Activated T-cell treated with anti-CD3 and anti-CD28 coated beads for 1 hour (primary cell): Measurements from ENCODE around the gene VENTX.

Experiments
- DNase-seq: peaks from one replicate; pipeline ENCODE4 v3.0.0-alpha.2; 2020; ENCODE audit warnings: low read depth

The VENTX gene

GRCh38 chr10:133235265-133235855 is 2.3 kb upstream of the VENTX start:
- DNase-seq: no peak

- no peak for DNase-seq
These were observed 1.7 kb upstream of the VENTX start for GRCh38 chr10:133235932-133236331.

- DNase-seq: no peak
These were observed 1.0 kb upstream of the VENTX start for GRCh38 chr10:133236401-133237240.

GRCh38 chr10:133237241-133237587 is 441 bp upstream of the VENTX start:
- no peak for DNase-seq

- DNase-seq: no peak
These were observed 780 bp downstream of the VENTX start for GRCh38 chr10:133238466-133238804.

GRCh38 chr10:133239990-133240389 is 2.3 kb downstream of the VENTX start:
- no peak for DNase-seq

GRCh38 chr10:133241501-133242205 is 4.0 kb downstream of the VENTX start:
- no peak for DNase-seq

- DNase-seq: no peak
These were observed 5.1 kb downstream of the VENTX start for GRCh38 chr10:133242611-133243356.

- DNase-seq: no peak
These were observed 5.9 kb downstream of the VENTX start for GRCh38 chr10:133243593-133243992.

- DNase-seq: no peak
These were observed 8.0 kb downstream of the VENTX start for GRCh38 chr10:133245439-133246235.

GRCh38 chr10:133246236-133246626 is 8.6 kb downstream of the VENTX start:
- no peak for DNase-seq

GRCh38 chr10:133247681-133248333 is 10.2 kb downstream of the VENTX start:
- DNase-seq: no peak

GRCh38 chr10:133248334-133248715 is 10.7 kb downstream of the VENTX start:
- no peak for DNase-seq

GRCh38 chr10:133249094-133249780 is 11.6 kb downstream of the VENTX start:
- DNase-seq: no peak

GRCh38 chr10:133249975-133250754 is 12.5 kb downstream of the VENTX start:
- DNase-seq: no peak

GRCh38 chr10:133251388-133252222 is 13.9 kb downstream of the VENTX start:
- DNase-seq: no peak

- no peak for DNase-seq
These were observed 14.5 kb downstream of the VENTX start for GRCh38 chr10:133252223-133252552.

GRCh38 chr10:133253361-133253955 is 15.8 kb downstream of the VENTX start:
- DNase-seq: no peak
